ENCODE measurements around the gene DDX31. TPM values are rescaled to one million over a fixed set of nuclear protein-coding genes. Genes with fewer than 3 reads are reported as not detected.
"Not testable (repeated sequence)": the region's sequence is repeated elsewhere in the genome, so short reads cannot be mapped to it uniquely, and the experiment has no call there.

Gene DDX31
- 18.3 and 19.3 TPM in 2 replicates for total RNA-seq

GRCh38 chr9:132669698-132670456 lies at the start of gene DDX31:
Gene DDX31 (minus strand): TSS chr9:132669983. CDS start chr9:132669934, 49 bp downstream.
- intact Hi-C loops (cut with micrococcal nuclease) = loop anchor here (1.0 to 10.0 kb wide), 10 partner anchors 99 to 591 kb away; partner anchors contain the start of genes AK8, GTF3C5, MED27 and SPACA9

GRCh38 chr9:132718381-132718928 lies 48.7 kb upstream of the DDX31 start:
- intact Hi-C loops (cut with micrococcal nuclease) = not testable (repeated sequence)

- intact Hi-C loops (cut with micrococcal nuclease) = no loop called here
Measured at GRCh38 chr9:132717326-132717945, 47.7 kb upstream of the DDX31 start.

- intact Hi-C loops (cut with micrococcal nuclease) = no loop called here
Measured at GRCh38 chr9:132716007-132716406, 46.2 kb upstream of the DDX31 start.

- intact Hi-C loops (cut with micrococcal nuclease) = no loop called here
Measured at GRCh38 chr9:132712753-132713152, 43.0 kb upstream of the DDX31 start.

GRCh38 chr9:132711846-132712245 lies 42.1 kb upstream of the DDX31 start:
- intact Hi-C loops (cut with micrococcal nuclease) = no loop called here

GRCh38 chr9:132711152-132711551 lies 41.4 kb upstream of the DDX31 start:
- intact Hi-C loops (cut with micrococcal nuclease) = not testable (repeated sequence)

- intact Hi-C loops (cut with micrococcal nuclease) = no loop called here
Measured at GRCh38 chr9:132710333-132710732, 40.5 kb upstream of the DDX31 start.

GRCh38 chr9:132708769-132709430 lies 39.1 kb upstream of the DDX31 start:
- intact Hi-C loops (cut with micrococcal nuclease) = no loop called here

GRCh38 chr9:132708239-132708638 lies 38.5 kb upstream of the DDX31 start:
- intact Hi-C loops (cut with micrococcal nuclease) = no loop called here

GRCh38 chr9:132703336-132703735 lies 33.6 kb upstream of the DDX31 start:
- intact Hi-C loops (cut with micrococcal nuclease) = no loop called here

GRCh38 chr9:132702254-132702653 lies 32.5 kb upstream of the DDX31 start:
- intact Hi-C loops (cut with micrococcal nuclease) = no loop called here

- intact Hi-C loops (cut with micrococcal nuclease) = no loop called here
Measured at GRCh38 chr9:132699956-132700355, 30.2 kb upstream of the DDX31 start.

GRCh38 chr9:132698989-132699388 lies 29.2 kb upstream of the DDX31 start:
- intact Hi-C loops (cut with micrococcal nuclease) = no loop called here

- intact Hi-C loops (cut with micrococcal nuclease) = no loop called here
Measured at GRCh38 chr9:132697230-132697629, 27.4 kb upstream of the DDX31 start.

GRCh38 chr9:132694144-132694543 lies 24.4 kb upstream of the DDX31 start:
- intact Hi-C loops (cut with micrococcal nuclease) = loop anchor here (1.0 kb wide), 1 partner anchor 106 kb away; no protein-coding TSS in a partner anchor

GRCh38 chr9:132690696-132691095 lies 20.9 kb upstream of the DDX31 start:
- intact Hi-C loops (cut with micrococcal nuclease) = no loop called here

- intact Hi-C loops (cut with micrococcal nuclease) = no loop called here
Measured at GRCh38 chr9:132683873-132684272, 14.1 kb upstream of the DDX31 start.

GRCh38 chr9:132681561-132681960 lies 11.8 kb upstream of the DDX31 start:
- intact Hi-C loops (cut with micrococcal nuclease) = no loop called here

- intact Hi-C loops (cut with micrococcal nuclease) = loop anchor here (1.0 to 10.0 kb wide), 2 partner anchors 9 to 465 kb away; no protein-coding TSS in a partner anchor
Measured at GRCh38 chr9:132679946-132680625, 10.3 kb upstream of the DDX31 start.

- intact Hi-C loops (cut with micrococcal nuclease) = loop anchor here (1.0 to 10.0 kb wide), 2 partner anchors 15 to 467 kb away; no protein-coding TSS in a partner anchor
Measured at GRCh38 chr9:132677976-132678375, 8.2 kb upstream of the DDX31 start.

All from T-helper 1 cell treated with Interleukin-12 subunit alpha and Interleukin-12 subunit beta and Interleukin-4 antibody, amounts not matched to agents 30 ng/mL and 1 ng/mL, for 36 hours (primary cell).